Measurements from ENCODE around the gene SLC8A2.
A peak's percentile ranks its signal among the peaks of the same experiment; 100 is the strongest.

Gene SLC8A2

GRCh38 chr19:47427241-47428176, 44.2 kb downstream of the SLC8A2 start:
- Histone ChIP-seq H3K27me3 (ENCODE audit: control insufficient read depth, insufficient read depth, low read length) (peaks cover 12% of the 10 kb centered on the region), H3K4me3 (ENCODE audit: low read length) (peak overlapping the region; percentile 5), H3K36me3 (ENCODE audit: control insufficient read depth, insufficient read depth, low read length) (no peaks in the 10 kb centered on the region), H3K9ac (ENCODE audit: low read length) (peak overlapping the region; percentile 16), H3K4me1 (ENCODE audit: control insufficient read depth, insufficient read depth, low read length) (peaks cover 10% of the 10 kb centered on the region), H3K27ac (ENCODE audit: low read depth, low read length) (peak overlapping the region; percentile 73)

GRCh38 chr19:47423203-47423882, 48.4 kb downstream of the SLC8A2 start:
- peaks cover 6% of the 10 kb centered on the region for H3K4me1 ChIP-seq (ENCODE audit: control insufficient read depth, insufficient read depth, low read length)
- no peaks in the 10 kb centered on the region for H3K36me3 ChIP-seq (ENCODE audit: control insufficient read depth, insufficient read depth, low read length)
- H3K4me3 ChIP-seq (ENCODE audit: low read length): no peak overlapping the region
- H3K27ac ChIP-seq (ENCODE audit: low read depth, low read length): no peak overlapping the region
- H3K27me3 ChIP-seq (ENCODE audit: control insufficient read depth, insufficient read depth, low read length): peaks cover 41% of the 10 kb centered on the region
- no peak overlapping the region for H3K9ac ChIP-seq (ENCODE audit: low read length)

- Histone ChIP-seq H3K27me3 (ENCODE audit: control insufficient read depth, insufficient read depth, low read length) (peaks cover 42% of the 10 kb centered on the region), H3K4me1 (ENCODE audit: control insufficient read depth, insufficient read depth, low read length) (peaks cover under 1% of the 10 kb centered on the region), H3K36me3 (ENCODE audit: control insufficient read depth, insufficient read depth, low read length) (no peaks in the 10 kb centered on the region), H3K4me3 (ENCODE audit: low read length) (no peak overlapping the region), H3K9ac (ENCODE audit: low read length) (no peak overlapping the region), H3K27ac (ENCODE audit: low read depth, low read length) (no peak overlapping the region)
Measured at GRCh38 chr19:47422417-47423163, 49.1 kb downstream of the SLC8A2 start.

GRCh38 chr19:47421844-47422395, 49.8 kb downstream of the SLC8A2 start:
- Histone ChIP-seq H3K4me3 (ENCODE audit: low read length) (no peak overlapping the region), H3K27me3 (ENCODE audit: control insufficient read depth, insufficient read depth, low read length) (peaks cover 47% of the 10 kb centered on the region)

GRCh38 chr19:47421244-47421786, 50.4 kb downstream of the SLC8A2 start:
- Histone ChIP-seq H3K36me3 (ENCODE audit: control insufficient read depth, insufficient read depth, low read length) (no peaks in the 10 kb centered on the region), H3K27me3 (ENCODE audit: control insufficient read depth, insufficient read depth, low read length) (peaks cover 52% of the 10 kb centered on the region), H3K4me3 (ENCODE audit: low read length) (no peak overlapping the region)

More at GRCh38 chr19:47421844-47422395, 49.8 kb downstream of the SLC8A2 start:
- Histone ChIP-seq H3K9ac (ENCODE audit: low read length) (no peak overlapping the region), H3K4me1 (ENCODE audit: control insufficient read depth, insufficient read depth, low read length) (no peaks in the 10 kb centered on the region), H3K27ac (ENCODE audit: low read depth, low read length) (no peak overlapping the region), H3K36me3 (ENCODE audit: control insufficient read depth, insufficient read depth, low read length) (no peaks in the 10 kb centered on the region)

GRCh38 chr19:47419789-47420188, 51.9 kb downstream of the SLC8A2 start:
- Histone ChIP-seq H3K36me3 (ENCODE audit: control insufficient read depth, insufficient read depth, low read length) (no peaks in the 10 kb centered on the region), H3K9ac (ENCODE audit: low read length) (no peak overlapping the region), H3K4me1 (ENCODE audit: control insufficient read depth, insufficient read depth, low read length) (no peaks in the 10 kb centered on the region), H3K27me3 (ENCODE audit: control insufficient read depth, insufficient read depth, low read length) (peaks cover 51% of the 10 kb centered on the region), H3K27ac (ENCODE audit: low read depth, low read length) (no peak overlapping the region), H3K4me3 (ENCODE audit: low read length) (no peak overlapping the region)

More at GRCh38 chr19:47421244-47421786, 50.4 kb downstream of the SLC8A2 start:
- H3K27ac ChIP-seq (ENCODE audit: low read depth, low read length): no peak overlapping the region
- H3K9ac ChIP-seq (ENCODE audit: low read length): no peak overlapping the region
- no peaks in the 10 kb centered on the region for H3K4me1 ChIP-seq (ENCODE audit: control insufficient read depth, insufficient read depth, low read length)

- Histone ChIP-seq H3K27me3 (ENCODE audit: control insufficient read depth, insufficient read depth, low read length) (peaks cover 51% of the 10 kb centered on the region), H3K9ac (ENCODE audit: low read length) (no peak within 1 kb of the TSS), H3K27ac (ENCODE audit: low read depth, low read length) (no peak within 1 kb of the TSS), H3K4me1 (ENCODE audit: control insufficient read depth, insufficient read depth, low read length) (no peaks in the 10 kb centered on the region), H3K36me3 (ENCODE audit: control insufficient read depth, insufficient read depth, low read length) (no peaks in the 10 kb centered on the region), H3K4me3 (ENCODE audit: low read length) (peak within 1 kb of the TSS; percentile 31)
Measured at GRCh38 chr19:47419030-47419783, 52.5 kb downstream of the SLC8A2 start, which contains the start of gene MEIS3. TSS of gene MEIS3 (minus strand) at chr19:47419527. CDS start at chr19:47419081, 446 bp downstream.

GRCh38 chr19:47418692-47419029, 53.0 kb downstream of the SLC8A2 start:
- H3K9ac ChIP-seq (ENCODE audit: low read length): no peak overlapping the region
- H3K36me3 ChIP-seq (ENCODE audit: control insufficient read depth, insufficient read depth, low read length): no peaks in the 10 kb centered on the region
- H3K27me3 ChIP-seq (ENCODE audit: control insufficient read depth, insufficient read depth, low read length): peaks cover 49% of the 10 kb centered on the region
- peak overlapping the region; percentile 31 for H3K4me3 ChIP-seq (ENCODE audit: low read length)
- H3K4me1 ChIP-seq (ENCODE audit: control insufficient read depth, insufficient read depth, low read length): no peaks in the 10 kb centered on the region
- no peak overlapping the region for H3K27ac ChIP-seq (ENCODE audit: low read depth, low read length)

- no peak overlapping the region for H3K9ac ChIP-seq (ENCODE audit: low read length)
- H3K27ac ChIP-seq (ENCODE audit: low read depth, low read length): no peak overlapping the region
- H3K4me1 ChIP-seq (ENCODE audit: control insufficient read depth, insufficient read depth, low read length): no peaks in the 10 kb centered on the region
- no peak overlapping the region for H3K4me3 ChIP-seq (ENCODE audit: low read length)
- H3K36me3 ChIP-seq (ENCODE audit: control insufficient read depth, insufficient read depth, low read length): no peaks in the 10 kb centered on the region
- H3K27me3 ChIP-seq (ENCODE audit: control insufficient read depth, insufficient read depth, low read length): peaks cover 44% of the 10 kb centered on the region
Measured at GRCh38 chr19:47417746-47418691, 53.7 kb downstream of the SLC8A2 start.

- no peak overlapping the region for H3K27ac ChIP-seq (ENCODE audit: low read depth, low read length)
- no peak overlapping the region for H3K9ac ChIP-seq (ENCODE audit: low read length)
- no peaks in the 10 kb centered on the region for H3K36me3 ChIP-seq (ENCODE audit: control insufficient read depth, insufficient read depth, low read length)
- peaks cover 39% of the 10 kb centered on the region for H3K27me3 ChIP-seq (ENCODE audit: control insufficient read depth, insufficient read depth, low read length)
- no peaks in the 10 kb centered on the region for H3K4me1 ChIP-seq (ENCODE audit: control insufficient read depth, insufficient read depth, low read length)
- no peak overlapping the region for H3K4me3 ChIP-seq (ENCODE audit: low read length)
Measured at GRCh38 chr19:47417107-47417745, 54.5 kb downstream of the SLC8A2 start.
